Upper lobe of left lung (tissue), 6 donors: ENCODE measurements around the gene SERTAD3. TPM values are rescaled to one million over a fixed set of nuclear protein-coding genes. Genes with fewer than 3 reads are reported as not detected.
A peak's percentile ranks its signal among the peaks of the same experiment; 100 is the strongest.
"Not testable (repeated sequence)": the region's sequence is repeated elsewhere in the genome, so short reads cannot be mapped to it uniquely, and the experiment has no call there.

Experiments used
- ATAC-seq, 2 donors: fragments of 200-7000 bp; cut with Tn5 transposase; one replicate each; pipeline ENCODE4 v1.9.1; 2022; ENCODE audit warnings: mild to moderate bottlenecking in 2 of 2, moderate library complexity in 2 of 2; ENCODE audit not compliant: low FRiP score in 2 of 2
- DNase-seq, 2 donors: peaks; one replicate each; pipeline ENCODE4 v3.0.0-alpha.2; 2019 to 2020
- H3K27ac ChIP-seq, 4 donors: fragments of 200-600 bp; sonication (generic); one replicate each; pipeline ENCODE4 v1.5.1; 2016 to 2019
- H3K27me3 ChIP-seq, 4 donors: fragments of 200-600 bp; sonication (generic); one replicate each; pipeline ENCODE4 v1.5.1; 2017 to 2019
- H3K36me3 ChIP-seq, 4 donors: fragments of 200-600 bp; sonication (generic); one replicate each; pipeline ENCODE4 v1.5.1; 2016 to 2019
- H3K4me1 ChIP-seq, 4 donors: fragments of 200-600 bp; sonication (generic); one replicate each; pipeline ENCODE4 v1.5.1; 2018 to 2019
- H3K4me3 ChIP-seq, 4 donors: fragments of 200-600 bp; sonication (generic); one replicate each; pipeline ENCODE4 v1.5.1; 2017 to 2019; ENCODE audit warnings: mild to moderate bottlenecking in 2 of 4, moderate library complexity in 1 of 4
- H3K9me3 ChIP-seq, 4 donors: fragments of 200-600 bp; sonication (generic); one replicate each; pipeline ENCODE4 v1.5.1; 2018 to 2019
- CTCF ChIP-seq, 6 experiments: fragments of 450-650 bp in 4 of 6; fragments of 200-600 bp in 2 of 6; sonication (generic) in 2 of 6; IDR thresholded peaks; one replicate each; pipeline ENCODE4 v1.5.1; 2016 to 2019; ENCODE audit warnings: antibody characterized with exemption in 6 of 6
- EP300 ChIP-seq, 4 donors: sonication (generic); formaldehyde crosslinking; IDR thresholded peaks; one replicate each; pipeline ENCODE4 v1.5.1; 2017; ENCODE audit warnings: antibody characterized with exemption in 4 of 4, control low read depth in 2 of 4
- POLR2A ChIP-seq, 4 donors: fragments of 450-650 bp; IDR thresholded peaks; one replicate each; pipeline ENCODE4 v1.5.1; 2016 to 2017; ENCODE audit warnings: antibody characterized with exemption in 4 of 4, mild to moderate bottlenecking in 2 of 4
- POLR2AphosphoS5 ChIP-seq, 2 donors: sonication (generic); formaldehyde crosslinking; IDR thresholded peaks; one replicate each; pipeline ENCODE4 v1.5.1; 2017; ENCODE audit warnings: antibody characterized with exemption in 2 of 2
- WGBS, 2 donors: methylation state at CpG; one replicate each; pipeline ENCODE4 v1.1.5; 2017 to 2018; 5-methylcytosine and 5-hydroxymethylcytosine counted together
- total RNA-seq, 6 donors: library from RNA; depleted of rRNA in 4 of 6; stranded (reverse); fragments of >200 nt in 4 of 6; gene quantifications; one replicate each; pipeline versions ENCODE4 v1.1.0 to v1.2.1, GENCODE V29; 2016 to 2021
- donor health status: DM: no; HTN: no; CAD: no; lungs with moderate emphysema.
- donor health status: DM: no; HTN: yes; CAD: no; lungs with severe emphysema.

Gene SERTAD3
- total RNA-seq, 6 donors from 2014 or later = 8.9 to 44.5 (median 21.9) TPM

- DNase-seq (peak in 1 of 2 donors; percentile 68), ATAC-seq (peak; percentile 15 to 49)
- H3K4me1 ChIP-seq = peaks cover 28 to 56% (median 34%) of the 10 kb centered on the region in 4 donors
- peaks cover 0 to 6% (median 3%) of the 10 kb centered on the region in 4 donors for H3K27me3 ChIP-seq
- H3K27ac ChIP-seq = peak overlapping the region; percentile 93 to 99 (median 94)
- 11 to 16% methylated on average over 11 of the region's 11 CpGs for WGBS, 2 donors
- H3K9me3 ChIP-seq = no peaks in the 10 kb centered on the region
- peak overlapping the region; percentile 70 to 85 (median 78) for H3K4me3 ChIP-seq
- TF ChIP-seq EP300 (IDR thresholded peaks at IDR 0.05) (no peak), CTCF (IDR thresholded peaks at IDR 0.05) (no peak), POLR2AphosphoS5 (IDR thresholded peaks at IDR 0.05) (no peak), POLR2A (IDR thresholded peaks at IDR 0.05) (no peak)
- H3K36me3 ChIP-seq = no peaks in the 10 kb centered on the region
Measured at GRCh38 chr19:40465025-40465556, 21.0 kb upstream of the SERTAD3 start.

GRCh38 chr19:40464059-40465024 lies 20.2 kb upstream of the SERTAD3 start:
- Histone ChIP-seq H3K27ac (peak overlapping the region; percentile 93 to 99 (median 94)), H3K27me3 (peaks cover 0 to 6% (median 3%) of the 10 kb centered on the region in 4 donors), H3K9me3 (no peaks in the 10 kb centered on the region), H3K4me3 (peak overlapping the region; percentile 70 to 85 (median 78)), H3K4me1 (peaks cover 28 to 56% (median 34%) of the 10 kb centered on the region in 4 donors), H3K36me3 (no peaks in the 10 kb centered on the region)
- WGBS, 2 donors = 19 to 26% methylated on average over 10 to 11 of the region's 11 CpGs
- ATAC-seq (peak; percentile 68 to 75), DNase-seq (peak in 1 of 2 donors; percentile 91)
- TF ChIP-seq POLR2AphosphoS5 (IDR thresholded peaks at IDR 0.05) (peak in 1 of 2 donors; percentile 34), EP300 (IDR thresholded peaks at IDR 0.05) (no peak), CTCF (IDR thresholded peaks at IDR 0.05) (peak; percentile 78 to 93 (median 90)), POLR2A (IDR thresholded peaks at IDR 0.05) (peak in 1 of 4 donors; percentile 55)

DNA sequence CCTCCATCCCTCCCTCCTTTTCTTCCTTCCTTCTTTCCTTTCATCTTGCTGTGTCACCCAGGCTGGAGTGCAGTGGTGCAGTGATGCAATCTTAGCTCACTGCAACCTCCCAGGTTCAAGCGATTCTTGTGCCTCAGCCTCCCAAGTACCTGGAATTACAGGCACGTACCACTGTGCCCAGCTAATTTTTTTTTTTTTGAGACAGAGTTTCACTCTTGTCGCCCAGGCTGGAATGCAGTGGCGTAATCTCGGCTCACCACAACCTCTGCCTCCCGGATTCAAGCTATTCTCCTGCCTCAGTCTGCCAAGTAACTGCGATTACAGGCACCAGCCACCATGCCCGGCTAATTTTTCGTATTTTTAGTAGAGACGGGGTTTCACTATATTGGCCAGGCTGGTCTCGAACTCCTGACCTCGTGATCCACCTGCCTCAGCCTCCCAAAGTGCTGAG lies 19.5 kb upstream of the SERTAD3 start:
- not testable (repeated sequence) for H3K36me3 ChIP-seq, H3K27me3 ChIP-seq, H3K9me3 ChIP-seq
- 41 to 69% methylated on average over 12 of the region's 12 CpGs for WGBS, 2 donors
- peak overlapping the region; percentile 93 to 99 (median 94) for H3K27ac ChIP-seq
- peak overlapping the region in 3 of 4 donors; percentile 70 to 85 (median 78) for H3K4me3 ChIP-seq
- DNase-seq (peak in 1 of 2 donors; percentile 82), ATAC-seq (peak in 1 of 2 donors; percentile 6)
- peaks cover 28 to 56% (median 34%) of the 10 kb centered on the region in 4 donors for H3K4me1 ChIP-seq
- peak in 1 of 2 donors; percentile 31 for TF ChIP-seq POLR2AphosphoS5 (IDR thresholded peaks at IDR 0.05)
- peak in 1 of 4 donors; percentile 16 for TF ChIP-seq POLR2A (IDR thresholded peaks at IDR 0.05)

GRCh38 chr19:40461669-40462221 lies 17.6 kb upstream of the SERTAD3 start:
- peak in 1 of 2 donors; percentile 24 for TF ChIP-seq POLR2AphosphoS5 (IDR thresholded peaks at IDR 0.05)
- TF ChIP-seq POLR2A (IDR thresholded peaks at IDR 0.05) = peak in 1 of 4 donors; percentile 13
- TF ChIP-seq CTCF (IDR thresholded peaks at IDR 0.05) = no peak
- peak in 1 of 4 donors; percentile 18 for TF ChIP-seq EP300 (IDR thresholded peaks at IDR 0.05)
- H3K9me3 ChIP-seq = no peaks in the 10 kb centered on the region
- 60 to 64% methylated on average over 7 of the region's 7 CpGs for WGBS, 2 donors
- no peak overlapping the region for H3K4me3 ChIP-seq
- H3K4me1 ChIP-seq = peaks cover 22 to 48% (median 27%) of the 10 kb centered on the region in 4 donors
- peak overlapping the region in 2 of 4 donors; percentile 10 to 54 for H3K27ac ChIP-seq
- H3K27me3 ChIP-seq = no peaks in the 10 kb centered on the region
- H3K36me3 ChIP-seq = peaks cover 4 to 17% (median 15%) of the 10 kb centered on the region in 4 donors
- DNase-seq (peak in 1 of 2 donors; percentile 55), ATAC-seq (peak in 1 of 2 donors; percentile 2)
